ENCODE results near the gene S100A13. TPM values are rescaled to one million over a fixed set of nuclear protein-coding genes. Genes with fewer than 3 reads are reported as not detected.

The S100A13 gene
- total RNA-seq, 2 donors from 2014 or later, result 224 to 284 TPM

- no peak for TF ChIP-seq CTCF (conservative IDR thresholded peaks at IDR 0.05)
- peaks cover 8% of the 10 kb centered on the region for H3K36me3 Mint-ChIP-seq (ENCODE audit: low read depth)
- no peaks in the 10 kb centered on the region for H3K27me3 ChIP-seq (ENCODE audit: control insufficient read depth, insufficient read depth, low read length, poor library complexity, severe bottlenecking)
- H3K4me3 Mint-ChIP-seq, result peak within 1 kb of the TSS; percentile 79
- H3K4me1 ChIP-seq (ENCODE audit: control insufficient read depth, insufficient read depth, low read length), result peaks cover 3% of the 10 kb centered on the region
- 0 to 24% methylated on average over 2 to 9 of the region's 9 CpGs for WGBS, 2 experiments (ENCODE audit: insufficient coverage in 1 of 2, insufficient read length in 1 of 2)
- H3K4me3 ChIP-seq (ENCODE audit: low read length), result peak within 1 kb of the TSS; percentile 97
- H3K9me3 ChIP-seq (ENCODE audit: control insufficient read depth, low read length), result no peaks in the 10 kb centered on the region
- no peaks in the 10 kb centered on the region for H3K9me3 Mint-ChIP-seq
- H3K27ac ChIP-seq (ENCODE audit: low read depth, low read length), result no peak within 1 kb of the TSS
- peak within 1 kb of the TSS; percentile 70 for H3K9ac ChIP-seq (ENCODE audit: extremely low read depth, low read length, poor library complexity, severe bottlenecking)
- peak; percentile 92 for DNase-seq
- peak within 1 kb of the TSS; percentile 84 for H3K27ac Mint-ChIP-seq
- H3K36me3 ChIP-seq (ENCODE audit: control insufficient read depth, insufficient read depth, low read length), result peaks cover 11% of the 10 kb centered on the region
- H3K4me1 Mint-ChIP-seq, result peaks cover 65% of the 10 kb centered on the region
- peaks cover 2% of the 10 kb centered on the region for H3K27me3 Mint-ChIP-seq (ENCODE audit: insufficient read depth)
These were observed 14.5 kb downstream of the S100A13 start, which contains the start of gene S100A16 for GRCh38 chr1:153612755-153613331. Gene S100A16 (minus strand): TSS chr1:153613137. CDS start chr1:153608151, 4,986 bp downstream.

- H3K9ac ChIP-seq (ENCODE audit: extremely low read depth, low read length, poor library complexity, severe bottlenecking), result peak overlapping the region; percentile 70
- Mint-ChIP-seq H3K4me1 (peaks cover 65% of the 10 kb centered on the region), H3K4me3 (peak overlapping the region; percentile 79)
These were observed 15.1 kb downstream of the S100A13 start for GRCh38 chr1:153612111-153612754.

GRCh38 chr1:153611356-153611755 is 15.9 kb downstream of the S100A13 start:
- no peak for TF ChIP-seq CTCF (conservative IDR thresholded peaks at IDR 0.05)
- Histone ChIP-seq H3K9ac (ENCODE audit: extremely low read depth, low read length, poor library complexity, severe bottlenecking) (peak overlapping the region; percentile 70), H3K36me3 (ENCODE audit: control insufficient read depth, insufficient read depth, low read length) (peaks cover 26% of the 10 kb centered on the region), H3K27ac (ENCODE audit: low read depth, low read length) (no peak overlapping the region), H3K4me1 (ENCODE audit: control insufficient read depth, insufficient read depth, low read length) (peaks cover 3% of the 10 kb centered on the region), H3K27me3 (ENCODE audit: control insufficient read depth, insufficient read depth, low read length, poor library complexity, severe bottlenecking) (no peaks in the 10 kb centered on the region), H3K9me3 (ENCODE audit: control insufficient read depth, low read length) (no peaks in the 10 kb centered on the region), H3K4me3 (ENCODE audit: low read length) (peak overlapping the region; percentile 97)
- DNase-seq, result no peak
- 67 to 100% methylated on average over 1 of the region's 1 CpG for WGBS, 2 experiments (ENCODE audit: insufficient coverage in 1 of 2, insufficient read length in 1 of 2)
- Mint-ChIP-seq H3K27ac (no peak overlapping the region), H3K4me3 (peak overlapping the region; percentile 79), H3K9me3 (no peaks in the 10 kb centered on the region), H3K36me3 (ENCODE audit: low read depth) (peaks cover 19% of the 10 kb centered on the region), H3K27me3 (ENCODE audit: insufficient read depth) (peaks cover 2% of the 10 kb centered on the region), H3K4me1 (peaks cover 59% of the 10 kb centered on the region)

More at GRCh38 chr1:153612111-153612754, 15.1 kb downstream of the S100A13 start:
- Mint-ChIP-seq H3K9me3 (no peaks in the 10 kb centered on the region), H3K27me3 (ENCODE audit: insufficient read depth) (peaks cover 2% of the 10 kb centered on the region), H3K27ac (peak overlapping the region; percentile 84), H3K36me3 (ENCODE audit: low read depth) (peaks cover 10% of the 10 kb centered on the region)
- Histone ChIP-seq H3K4me1 (ENCODE audit: control insufficient read depth, insufficient read depth, low read length) (peaks cover 3% of the 10 kb centered on the region), H3K27me3 (ENCODE audit: control insufficient read depth, insufficient read depth, low read length, poor library complexity, severe bottlenecking) (no peaks in the 10 kb centered on the region), H3K27ac (ENCODE audit: low read depth, low read length) (no peak overlapping the region), H3K4me3 (ENCODE audit: low read length) (peak overlapping the region; percentile 97), H3K9me3 (ENCODE audit: control insufficient read depth, low read length) (no peaks in the 10 kb centered on the region), H3K36me3 (ENCODE audit: control insufficient read depth, insufficient read depth, low read length) (peaks cover 17% of the 10 kb centered on the region)
- DNase-seq, result peak; percentile 59
- TF ChIP-seq CTCF (conservative IDR thresholded peaks at IDR 0.05), result no peak
- WGBS, 2 experiments (ENCODE audit: insufficient coverage in 1 of 2, insufficient read length in 1 of 2), result 57 to 60% methylated on average over 2 to 11 of the region's 11 CpGs

Measured in endodermal cell (in vitro differentiated cells).